HG03159 (cell line): ENCODE data around the gene TRIM52.
A peak's percentile ranks its signal among the peaks of the same experiment; 100 is the strongest.

Experiments used
- ATAC-seq: cut with Tn5 transposase; IDR thresholded peaks from one replicate; pipeline ENCODE4 v1.9.1; 2021; ENCODE audit warnings: mild to moderate bottlenecking, moderate library complexity; ENCODE audit not compliant: unreplicated experiment

TRIM52 gene

GRCh38 chr5:181259283-181259682, 1.7 kb downstream of the TRIM52 start:
- no peak for ATAC-seq

GRCh38 chr5:181258576-181258975, 2.4 kb downstream of the TRIM52 start:
- ATAC-seq: no peak

- ATAC-seq: no peak
Observed at GRCh38 chr5:181255836-181256578, 4.9 kb downstream of the TRIM52 start.

- no peak for ATAC-seq
Observed at GRCh38 chr5:181255276-181255675, 5.7 kb downstream of the TRIM52 start.

- no peak for ATAC-seq
Observed at GRCh38 chr5:181248277-181248676, 12.7 kb downstream of the TRIM52 start.

- peak; percentile 38 for ATAC-seq
Observed at GRCh38 chr5:181246276-181247049, 14.5 kb downstream of the TRIM52 start.

GRCh38 chr5:181245427-181246275, 15.3 kb downstream of the TRIM52 start:
- ATAC-seq: no peak

GRCh38 chr5:181243564-181244343, 17.2 kb downstream of the TRIM52 start, which contains the start of gene RACK1:
RACK1 (minus strand) TSS chr5:181243906; CDS start chr5:181243800, 106 bp downstream.
- ATAC-seq: peak; percentile 56

GRCh38 chr5:181243018-181243563, 17.9 kb downstream of the TRIM52 start:
- ATAC-seq: peak; percentile 2

- no peak for ATAC-seq
Observed at GRCh38 chr5:181242031-181242451, 18.9 kb downstream of the TRIM52 start.

- ATAC-seq: no peak
Observed at GRCh38 chr5:181241393-181241975, 19.5 kb downstream of the TRIM52 start.

- ATAC-seq: no peak
Observed at GRCh38 chr5:181239062-181239663, 21.8 kb downstream of the TRIM52 start.

- no peak for ATAC-seq
Observed at GRCh38 chr5:181237729-181238385, 23.1 kb downstream of the TRIM52 start.

- no peak for ATAC-seq
Observed at GRCh38 chr5:181236954-181237641, 23.8 kb downstream of the TRIM52 start.

- ATAC-seq: no peak
Observed at GRCh38 chr5:181236471-181236870, 24.5 kb downstream of the TRIM52 start.

- no peak for ATAC-seq
Observed at GRCh38 chr5:181235689-181236366, 25.1 kb downstream of the TRIM52 start.

GRCh38 chr5:181235323-181235688, 25.6 kb downstream of the TRIM52 start:
- no peak for ATAC-seq
